ENCODE data around the gene TESK2. TPM values are rescaled to one million over a fixed set of nuclear protein-coding genes. Genes with fewer than 3 reads are reported as not detected.

The TESK2 gene
- polyA plus RNA-seq, 1 donor (not counting 4 experiments of a cell fraction or from before 2014, with no cell fraction given) = 2.0 TPM

DNA sequence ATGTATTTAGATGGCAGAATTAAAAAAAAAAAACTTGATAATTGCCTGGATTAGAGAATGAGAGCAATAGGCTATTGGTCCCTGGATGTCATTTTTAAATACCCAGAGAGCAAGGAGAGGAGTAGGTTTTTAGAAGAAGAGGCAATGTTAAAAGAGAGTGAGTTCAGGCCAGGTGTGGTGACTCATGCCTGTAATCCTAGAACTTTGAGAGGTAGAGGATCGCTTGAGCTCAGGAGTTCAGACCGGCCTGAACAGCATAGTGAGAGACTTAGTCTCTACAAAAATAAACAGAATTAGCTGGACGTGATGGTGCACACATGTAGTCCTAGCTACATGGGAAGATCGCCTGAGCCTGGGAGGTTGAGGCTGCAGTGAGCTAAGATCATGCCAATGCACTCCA is 134.8 kb downstream of the TESK2 start:
- Histone ChIP-seq H3K4me1 (ENCODE audit: control insufficient read depth, extremely low read depth, insufficient read depth, low read length) (peaks cover 22% of the 10 kb centered on the region), H3K27ac (ENCODE audit: control insufficient read depth, insufficient read depth, low read length) (no peak overlapping the region)

DNA sequence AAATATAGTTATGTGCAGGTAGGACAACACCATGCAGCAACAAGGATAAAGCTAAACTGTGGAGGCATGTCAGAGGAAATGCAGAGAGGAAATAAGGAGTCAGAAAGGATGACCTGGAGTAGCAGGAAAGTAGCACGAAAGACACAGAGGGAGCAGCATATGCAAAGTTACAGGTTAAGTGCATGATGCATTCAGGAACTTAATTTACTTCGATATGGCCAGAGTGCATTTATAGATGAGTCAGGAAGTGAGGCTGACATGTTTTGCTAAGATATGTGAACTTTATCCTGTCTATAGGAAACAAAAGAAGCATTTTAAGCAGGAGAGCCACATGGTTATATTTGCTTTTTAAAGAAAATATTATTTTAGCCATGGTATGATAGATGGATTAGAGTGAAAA is 135.3 kb downstream of the TESK2 start:
- Histone ChIP-seq H3K9me3 (ENCODE audit: control insufficient read depth, low read depth, low read length) (no peaks in the 10 kb centered on the region), H3K36me3 (ENCODE audit: control insufficient read depth in 2 of 2, extremely low read depth in 1 of 2, insufficient read depth in 2 of 2, low read length in 2 of 2) (no peaks in the 10 kb centered on the region), H3K9me1 (ENCODE audit: control insufficient read depth, extremely low read depth, insufficient read depth, low read length) (no peaks in the 10 kb centered on the region), H2AFZ (ENCODE audit: control insufficient read depth, low read length) (no peak overlapping the region), H3K9ac (ENCODE audit: control insufficient read depth, extremely low read depth, insufficient read depth, low read length) (no peak overlapping the region), H4K20me1 (ENCODE audit: control insufficient read depth, extremely low read depth, insufficient read depth, low read length) (no peaks in the 10 kb centered on the region), H3K4me3 (ENCODE audit: control insufficient read depth in 2 of 3, extremely low read depth in 1 of 3, insufficient read depth in 2 of 3, low read depth in 1 of 3, low read length in 3 of 3) (no peak overlapping the region), H3K4me2 (ENCODE audit: control insufficient read depth, extremely low read depth, insufficient read depth, low read depth, low read length) (no peak overlapping the region), H3K4me1 (ENCODE audit: control insufficient read depth, extremely low read depth, insufficient read depth, low read length) (peaks cover 18% of the 10 kb centered on the region), H3K79me2 (ENCODE audit: control insufficient read depth, insufficient read depth, low read length) (no peaks in the 10 kb centered on the region), H3K27ac (ENCODE audit: control insufficient read depth, insufficient read depth, low read length) (no peak overlapping the region), H3K27me3 (ENCODE audit: control insufficient read depth, extremely low read depth, insufficient read depth, low read length) (no peaks in the 10 kb centered on the region)
- dilution Hi-C loops (cut with MboI; ENCODE audit: extremely low pct_ligation_motif_present, low sequenced_read_pairs) = no loop called here
- DNase-seq (ENCODE audit: low read depth, low spot score) (no peak), FAIRE-seq (no peak)
- no peak for TF ChIP-seq EZH2 (IDR thresholded peaks at IDR 0.05; ENCODE audit: low read length)
- TF ChIP-seq, protein P1, sequence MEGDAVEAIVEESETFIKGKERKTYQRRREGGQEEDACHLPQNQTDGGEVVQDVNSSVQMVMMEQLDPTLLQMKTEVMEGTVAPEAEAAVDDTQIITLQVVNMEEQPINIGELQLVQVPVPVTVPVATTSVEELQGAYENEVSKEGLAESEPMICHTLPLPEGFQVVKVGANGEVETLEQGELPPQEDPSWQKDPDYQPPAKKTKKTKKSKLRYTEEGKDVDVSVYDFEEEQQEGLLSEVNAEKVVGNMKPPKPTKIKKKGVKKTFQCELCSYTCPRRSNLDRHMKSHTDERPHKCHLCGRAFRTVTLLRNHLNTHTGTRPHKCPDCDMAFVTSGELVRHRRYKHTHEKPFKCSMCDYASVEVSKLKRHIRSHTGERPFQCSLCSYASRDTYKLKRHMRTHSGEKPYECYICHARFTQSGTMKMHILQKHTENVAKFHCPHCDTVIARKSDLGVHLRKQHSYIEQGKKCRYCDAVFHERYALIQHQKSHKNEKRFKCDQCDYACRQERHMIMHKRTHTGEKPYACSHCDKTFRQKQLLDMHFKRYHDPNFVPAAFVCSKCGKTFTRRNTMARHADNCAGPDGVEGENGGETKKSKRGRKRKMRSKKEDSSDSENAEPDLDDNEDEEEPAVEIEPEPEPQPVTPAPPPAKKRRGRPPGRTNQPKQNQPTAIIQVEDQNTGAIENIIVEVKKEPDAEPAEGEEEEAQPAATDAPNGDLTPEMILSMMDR (optimal IDR thresholded peaks at IDR 0.05 in 1 of 3, IDR thresholded peaks at IDR 0.05 in 1 of 3, conservative IDR thresholded peaks at IDR 0.05 in 1 of 3; ENCODE audit: extremely low read depth in 1 of 3, insufficient read depth in 2 of 3, low read length in 3 of 3) = no peak

More for the DNA sequence above, 134.8 kb downstream of the TESK2 start:
- Histone ChIP-seq H3K36me3 (ENCODE audit: control insufficient read depth in 2 of 2, extremely low read depth in 1 of 2, insufficient read depth in 2 of 2, low read length in 2 of 2) (no peaks in the 10 kb centered on the region), H3K79me2 (ENCODE audit: control insufficient read depth, insufficient read depth, low read length) (no peaks in the 10 kb centered on the region), H3K9me3 (ENCODE audit: control insufficient read depth, low read depth, low read length) (no peaks in the 10 kb centered on the region), H3K9me1 (ENCODE audit: control insufficient read depth, extremely low read depth, insufficient read depth, low read length) (no peaks in the 10 kb centered on the region), H3K4me3 (ENCODE audit: control insufficient read depth in 2 of 3, extremely low read depth in 1 of 3, insufficient read depth in 2 of 3, low read depth in 1 of 3, low read length in 3 of 3) (no peak overlapping the region), H3K9ac (ENCODE audit: control insufficient read depth, extremely low read depth, insufficient read depth, low read length) (no peak overlapping the region), H2AFZ (ENCODE audit: control insufficient read depth, low read length) (no peak overlapping the region), H3K27me3 (ENCODE audit: control insufficient read depth, extremely low read depth, insufficient read depth, low read length) (no peaks in the 10 kb centered on the region), H4K20me1 (ENCODE audit: control insufficient read depth, extremely low read depth, insufficient read depth, low read length) (no peaks in the 10 kb centered on the region), H3K4me2 (ENCODE audit: control insufficient read depth, extremely low read depth, insufficient read depth, low read depth, low read length) (no peak overlapping the region)
- FAIRE-seq = peak; percentile 73
- no peak for DNase-seq (ENCODE audit: low read depth, low spot score)
- TF ChIP-seq, protein P1 (optimal IDR thresholded peaks at IDR 0.05 in 1 of 3, IDR thresholded peaks at IDR 0.05 in 1 of 3, conservative IDR thresholded peaks at IDR 0.05 in 1 of 3; ENCODE audit: extremely low read depth in 1 of 3, insufficient read depth in 2 of 3, low read length in 3 of 3) = no peak
- TF ChIP-seq EZH2 (IDR thresholded peaks at IDR 0.05; ENCODE audit: low read length) = no peak
- dilution Hi-C loops (cut with MboI; ENCODE audit: extremely low pct_ligation_motif_present, low sequenced_read_pairs) = no loop called here

All from keratinocyte (primary cell).